SK-N-MC (cell line): ENCODE measurements around the gene SSPN.

Experiments used
- DNase-seq: peaks from one replicate; pipeline ENCODE4 v3.0.0-alpha.2; 2011; ENCODE audit warnings: low read depth, low spot score
- H3K27ac ChIP-seq: fragments of 200-600 bp; sonication (generic); 2 replicates; pipeline ENCODE4 v1.5.1; 2016; ENCODE audit warnings: mixed run types
- H3K36me3 ChIP-seq: fragments of 200-600 bp; sonication (generic); 2 replicates; pipeline ENCODE4 v1.6.1; 2017; ENCODE audit warnings: antibody characterized with exemption, low read length, mixed read lengths; ENCODE audit not compliant: insufficient read depth
- H3K4me3 ChIP-seq: fragments of 200-600 bp; sonication (generic); 2 replicates; pipeline ENCODE4 v1.5.1; 2016
- H3K9ac ChIP-seq: fragments of 200-600 bp; sonication (generic); 2 replicates; pipeline ENCODE4 v1.8.0; 2017; ENCODE audit warnings: mixed run types, mixed read lengths; ENCODE audit not compliant: insufficient read length
- H3K9me3 ChIP-seq: fragments of 200-600 bp; sonication (generic); 2 replicates; pipeline ENCODE4 v1.6.1; 2017; ENCODE audit warnings: low read depth, mild to moderate bottlenecking, antibody characterized with exemption, low read length, moderate library complexity, mixed read lengths
- EZH2 ChIP-seq: fragments of 200-600 bp; sonication (generic); IDR thresholded peaks from one replicate; pipeline ENCODE4 v1.6.1; 2017; ENCODE audit warnings: antibody characterized with exemption
- FOXP2 ChIP-seq: optimal IDR thresholded peaks from 2 replicates; pipeline ENCODE3; 2011; ENCODE audit warnings: mild to moderate bottlenecking, moderate library complexity; ENCODE audit not compliant: insufficient read depth; ENCODE audit errors: extremely low read length, control extremely low read depth
- POLR2AphosphoS5 ChIP-seq: IDR thresholded peaks from 2 replicates; pipeline ENCODE4 v1.6.1; 2012; ENCODE audit warnings: mild to moderate bottlenecking, low read depth, low read length, borderline replicate concordance

The SSPN gene

DNA sequence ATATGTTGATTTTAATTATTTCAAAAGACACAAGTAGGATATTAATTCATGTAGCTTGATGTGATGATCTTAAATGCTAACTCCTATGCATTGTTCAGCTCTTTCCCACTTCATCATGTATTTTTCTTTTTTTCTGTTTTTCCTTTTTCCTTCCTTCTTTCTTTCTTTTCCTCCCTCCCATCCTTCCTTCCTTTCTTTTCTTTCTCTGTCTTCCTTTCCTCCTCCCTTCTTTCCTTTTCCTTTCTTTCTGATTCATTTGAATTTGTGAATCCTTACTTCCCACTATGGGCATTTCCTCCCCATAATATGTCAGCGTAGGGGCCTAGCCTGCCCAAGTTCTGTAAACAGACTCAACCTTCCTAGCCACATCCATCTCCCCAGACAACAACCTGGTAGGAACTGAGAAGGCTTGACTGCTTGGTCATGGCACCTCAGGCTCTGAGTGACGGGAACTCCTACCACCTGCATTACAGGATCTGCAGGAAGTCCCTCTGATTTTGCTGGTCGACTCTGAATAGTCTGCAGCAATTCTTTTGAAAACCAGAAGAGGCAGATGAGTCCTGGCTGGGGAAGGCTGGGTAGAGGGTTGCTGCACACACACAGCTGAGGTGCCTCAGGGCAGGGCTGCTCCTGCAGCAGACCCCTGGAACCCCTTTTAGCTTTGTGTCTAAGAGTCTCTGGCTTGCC, 37.2 kb upstream of the SSPN start:
- no peak overlapping the region for H3K9ac ChIP-seq
- no peak for TF ChIP-seq POLR2AphosphoS5
- no peak for DNase-seq
- H3K4me3 ChIP-seq = no peak overlapping the region
- no peak overlapping the region for H3K27ac ChIP-seq
- H3K36me3 ChIP-seq = no peaks in the 10 kb centered on the region
- H3K9me3 ChIP-seq = no peaks in the 10 kb centered on the region

DNA sequence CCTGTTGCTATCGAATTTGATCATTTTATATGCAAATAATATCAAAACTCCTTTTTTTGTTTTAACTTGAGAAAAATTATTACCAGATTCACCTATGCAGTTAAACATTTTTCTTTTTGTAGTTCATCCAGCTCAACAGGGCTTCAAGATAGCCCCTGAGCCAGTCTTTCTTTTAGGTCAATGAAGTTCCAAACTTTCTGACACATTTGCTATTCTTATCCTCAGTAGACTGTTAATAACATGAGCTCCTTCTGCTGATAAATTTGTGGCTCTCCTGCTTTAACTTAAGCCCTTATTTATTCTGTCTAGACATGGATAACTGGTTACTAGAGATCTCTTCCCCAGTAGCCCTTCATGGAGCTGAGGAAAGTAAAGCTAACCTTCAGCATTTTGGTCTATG, 33.2 kb upstream of the SSPN start:
- H3K27ac ChIP-seq = no peak overlapping the region
- no peak overlapping the region for H3K4me3 ChIP-seq
- TF ChIP-seq FOXP2 (no peak), EZH2 (no peak), POLR2AphosphoS5 (no peak)
- H3K9me3 ChIP-seq = no peaks in the 10 kb centered on the region
- H3K9ac ChIP-seq = no peak overlapping the region
- no peak for DNase-seq
- no peaks in the 10 kb centered on the region for H3K36me3 ChIP-seq

DNA sequence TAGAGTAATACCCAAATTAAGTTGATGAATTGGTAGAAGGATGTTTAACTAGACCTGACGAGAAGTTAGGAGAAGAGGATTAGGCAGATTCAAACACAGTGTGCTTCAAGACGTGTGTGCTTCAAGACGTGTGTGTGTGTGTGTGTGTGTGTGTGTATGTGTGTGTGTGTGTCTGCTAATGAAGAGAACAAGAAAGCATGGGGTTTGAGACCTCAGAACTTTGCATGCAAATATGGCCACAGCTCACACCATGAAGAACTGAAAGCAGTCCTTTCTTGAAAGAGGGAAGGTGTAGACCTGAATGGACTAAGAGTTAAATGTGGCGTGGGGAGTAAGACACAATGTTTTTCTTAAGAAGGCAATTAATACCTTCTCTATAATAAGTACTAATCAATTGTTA, 32.5 kb upstream of the SSPN start:
- Histone ChIP-seq H3K36me3 (no peaks in the 10 kb centered on the region), H3K9me3 (no peaks in the 10 kb centered on the region), H3K27ac (no peak overlapping the region), H3K9ac (no peak overlapping the region), H3K4me3 (no peak overlapping the region)
- TF ChIP-seq EZH2 (no peak), FOXP2 (no peak), POLR2AphosphoS5 (no peak)
- DNase-seq = no peak

DNA sequence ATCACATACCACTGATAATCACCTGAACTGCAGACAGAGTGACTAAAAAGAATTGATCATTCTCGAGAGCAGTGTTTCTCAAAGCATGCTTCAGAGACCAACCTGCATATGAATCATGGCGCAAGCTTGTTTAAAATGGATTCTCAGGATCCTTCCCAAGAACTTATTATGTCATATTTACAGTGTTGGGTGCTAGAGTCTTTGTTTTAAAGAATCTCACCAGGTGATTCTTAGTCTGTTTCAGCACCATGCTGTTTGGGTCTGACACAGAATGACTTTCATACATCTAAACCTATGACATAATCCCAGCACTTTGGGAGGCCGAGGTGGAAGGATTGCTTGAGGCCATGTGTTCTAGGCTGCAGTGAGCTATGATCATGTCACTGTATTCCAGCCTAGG, 31.3 kb upstream of the SSPN start:
- TF ChIP-seq EZH2 (no peak), POLR2AphosphoS5 (no peak), FOXP2 (no peak)
- Histone ChIP-seq H3K9me3 (no peaks in the 10 kb centered on the region), H3K4me3 (no peak overlapping the region), H3K9ac (no peak overlapping the region), H3K36me3 (no peaks in the 10 kb centered on the region), H3K27ac (no peak overlapping the region)
- no peak for DNase-seq

DNA sequence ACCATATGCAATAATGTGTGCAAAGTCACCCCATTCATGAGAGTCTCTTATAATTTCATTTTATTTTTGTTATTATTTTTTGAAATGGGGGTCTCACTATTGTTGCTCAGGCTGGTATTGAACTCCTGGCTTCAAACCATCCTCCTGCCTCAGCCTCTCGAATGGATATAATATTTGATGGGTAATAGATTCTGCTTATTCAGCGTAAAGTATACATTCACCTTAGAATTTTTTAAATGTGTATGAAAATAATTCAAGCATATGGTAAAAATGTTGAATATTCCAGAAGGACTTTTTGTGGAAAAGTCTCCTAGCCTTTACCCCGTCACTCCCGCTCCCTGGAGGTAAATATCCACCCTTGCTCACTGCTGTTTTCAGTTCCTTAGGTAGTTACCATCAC, 23.4 kb upstream of the SSPN start:
- no peaks in the 10 kb centered on the region for H3K36me3 ChIP-seq
- TF ChIP-seq POLR2AphosphoS5 = no peak
- TF ChIP-seq FOXP2 = no peak
- no peak for TF ChIP-seq EZH2
- no peak overlapping the region for H3K27ac ChIP-seq
- H3K9me3 ChIP-seq = no peaks in the 10 kb centered on the region
- H3K9ac ChIP-seq = no peak overlapping the region
- H3K4me3 ChIP-seq = no peak overlapping the region
- no peak for DNase-seq

DNA sequence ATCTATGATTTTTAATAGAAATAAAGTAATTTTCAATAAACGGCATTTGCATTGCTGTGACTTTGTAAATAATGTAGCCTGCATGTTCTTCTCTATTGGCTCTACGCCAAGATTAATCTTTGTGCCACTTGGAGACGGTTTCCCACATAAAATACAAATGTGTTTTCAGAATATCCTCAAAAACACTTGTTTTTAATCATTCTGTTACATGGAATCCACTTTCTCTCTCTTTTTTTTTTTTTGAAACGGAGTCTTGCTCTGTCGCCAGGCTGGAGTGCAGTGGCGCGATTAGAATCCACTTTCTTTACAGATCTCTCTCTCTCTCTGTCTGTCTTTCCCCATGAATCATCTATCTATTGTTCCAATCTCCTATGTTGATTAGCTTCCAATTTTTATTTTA, 22.8 kb upstream of the SSPN start:
- H3K36me3 ChIP-seq = no peaks in the 10 kb centered on the region
- no peak for TF ChIP-seq EZH2
- TF ChIP-seq FOXP2 = no peak
- no peak for TF ChIP-seq POLR2AphosphoS5
- H3K9me3 ChIP-seq = no peaks in the 10 kb centered on the region
- no peak overlapping the region for H3K4me3 ChIP-seq
- no peak for DNase-seq
- no peak overlapping the region for H3K27ac ChIP-seq
- H3K9ac ChIP-seq = no peak overlapping the region

DNA sequence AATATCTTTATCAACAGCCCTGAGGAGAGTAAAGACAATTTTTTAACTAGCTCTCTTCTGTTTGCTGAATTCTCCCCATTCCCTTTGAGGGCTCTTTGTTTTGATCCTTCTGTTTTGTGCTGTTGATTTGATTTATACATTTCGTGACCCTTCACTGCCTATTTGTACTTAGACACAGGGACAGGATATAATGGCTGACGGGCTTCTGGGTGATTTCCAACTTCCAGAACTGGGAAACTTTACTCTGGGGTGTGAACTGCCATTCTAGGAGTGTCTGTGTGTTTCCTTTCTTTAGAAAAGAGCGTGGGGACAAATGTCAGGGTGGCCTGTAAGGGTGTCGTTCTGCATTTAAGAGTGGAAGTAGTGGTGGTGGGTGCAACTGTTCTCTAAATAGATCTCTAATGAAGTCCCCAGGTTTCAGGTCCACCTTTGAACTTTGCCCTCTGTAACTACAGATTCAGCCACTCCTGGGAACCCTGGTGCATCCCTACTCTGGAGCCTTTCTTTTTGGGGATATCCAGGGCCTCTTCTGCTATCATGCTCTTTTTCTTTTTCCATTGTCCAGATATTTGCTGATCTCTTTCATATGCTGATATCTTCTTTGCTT, 22.3 kb upstream of the SSPN start:
- Histone ChIP-seq H3K9ac (no peak overlapping the region), H3K4me3 (no peak overlapping the region), H3K27ac (no peak overlapping the region), H3K36me3 (no peaks in the 10 kb centered on the region), H3K9me3 (no peaks in the 10 kb centered on the region)
- TF ChIP-seq FOXP2 (no peak), EZH2 (no peak), POLR2AphosphoS5 (no peak)
- no peak for DNase-seq

DNA sequence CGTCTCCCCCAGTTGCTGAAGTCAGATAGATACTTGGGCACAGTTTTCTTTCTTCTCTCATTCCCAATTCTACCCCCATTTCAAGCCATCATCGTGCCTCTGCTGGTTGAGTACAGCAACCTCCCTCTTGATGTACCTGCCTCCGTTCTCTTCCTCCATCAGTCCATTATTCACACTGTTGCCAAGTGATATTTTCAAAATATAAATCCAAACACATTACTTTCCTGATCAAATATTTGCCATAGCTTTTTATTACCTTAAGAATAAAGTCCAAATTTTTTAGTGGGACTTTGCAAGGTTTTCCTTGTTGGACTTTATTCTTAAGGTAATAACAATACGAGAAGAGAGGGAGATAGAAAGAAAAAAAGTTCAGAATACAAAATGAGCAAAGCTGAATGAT, 18.6 kb upstream of the SSPN start:
- Histone ChIP-seq H3K4me3 (no peak overlapping the region), H3K27ac (no peak overlapping the region), H3K9ac (no peak overlapping the region), H3K9me3 (no peaks in the 10 kb centered on the region), H3K36me3 (no peaks in the 10 kb centered on the region)
- no peak for TF ChIP-seq POLR2AphosphoS5
- no peak for TF ChIP-seq FOXP2
- no peak for TF ChIP-seq EZH2
- DNase-seq = no peak

DNA sequence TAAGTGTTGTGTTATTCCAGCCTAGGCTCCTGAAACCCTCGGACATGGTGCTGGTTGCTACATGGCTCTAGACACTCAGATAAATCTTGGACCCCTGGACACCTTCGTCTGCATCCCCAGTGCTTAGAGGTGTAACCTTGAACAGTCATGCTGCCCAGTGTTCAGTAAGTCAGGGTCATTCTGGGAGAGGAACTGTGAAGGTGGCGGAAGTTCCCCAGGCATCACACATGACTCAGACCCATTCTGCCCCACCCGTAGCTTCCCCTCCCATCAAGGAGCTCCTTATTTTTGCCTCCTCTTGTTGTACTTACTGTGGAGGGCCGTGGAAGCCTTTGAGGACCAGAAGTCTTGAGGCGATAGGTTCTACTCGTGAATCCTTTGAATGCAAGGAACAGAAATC, 18.1 kb upstream of the SSPN start:
- Histone ChIP-seq H3K4me3 (no peak overlapping the region), H3K36me3 (no peaks in the 10 kb centered on the region), H3K9me3 (no peaks in the 10 kb centered on the region), H3K9ac (no peak overlapping the region), H3K27ac (no peak overlapping the region)
- DNase-seq = no peak
- no peak for TF ChIP-seq EZH2
- no peak for TF ChIP-seq POLR2AphosphoS5
- no peak for TF ChIP-seq FOXP2
